ENCODE measurements around the gene RUNX1. TPM values are rescaled to one million over a fixed set of nuclear protein-coding genes. Genes with fewer than 3 reads are reported as not detected.

RUNX1 gene
- total and polyA plus RNA-seq, 2 of the 13 experiments (the other 11 are each of a cell fraction or from before 2014, with no cell fraction given): 5.4 to 6.4 TPM

- TF ChIP-seq USF2 (IDR thresholded peaks at IDR 0.05; ENCODE audit: low read depth, low read length): no peak
- no peak for TF ChIP-seq USF2 (CRISPR knock-in tag; IDR thresholded peaks at IDR 0.05; ENCODE audit: borderline replicate concordance)
Measured at GRCh38 chr21:35020436-35020835, 28.7 kb downstream of the RUNX1 start (continued).

DNA sequence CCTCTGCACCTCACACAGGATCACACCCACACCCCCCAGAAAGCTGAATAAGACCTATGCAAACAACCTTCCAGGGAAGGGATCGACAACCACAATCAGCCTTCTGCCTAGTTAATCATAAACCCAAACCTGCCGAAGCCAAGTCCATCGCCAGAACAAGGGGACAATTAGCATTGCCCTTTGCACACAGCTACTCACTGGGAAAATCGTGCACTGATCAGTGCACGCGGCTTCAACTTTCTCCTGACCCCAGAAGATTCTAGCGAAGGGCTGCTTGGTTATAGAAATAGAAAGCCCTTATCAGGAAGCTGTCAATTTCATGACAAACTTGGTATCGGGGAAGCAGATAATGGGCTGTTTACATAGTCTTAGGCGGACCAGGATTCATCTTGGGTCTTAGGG, 29.5 kb downstream of the RUNX1 start:
- POLR2A ChIA-PET: interaction anchor here (0.7 to 1.5 kb wide), 5 partner anchors 19 to 274 kb away, joined by 3 to 10 read pairs (median 3); no protein-coding TSS in a partner anchor
- intact Hi-C loops (cut with micrococcal nuclease; ENCODE audit: unreplicated experiment) (loop anchor here (10.0 kb wide), 1 partner anchor 55 kb away; no protein-coding TSS in a partner anchor), in situ Hi-C loops (cut with HindIII; ENCODE audit: extremely low pct_ligation_motif_present, low pct_unique_long_range_greater_than_20kb) (no loop called here)
- H3K79me2 ChIP-seq (ENCODE audit: insufficient read depth, low read length): no peaks in the 10 kb centered on the region
- DNase-seq (ENCODE audit: low spot score) (peak; percentile 94), FAIRE-seq (peak; percentile 100), ATAC-seq (peak; percentile 89)
- H3K4me2 ChIP-seq (ENCODE audit: low read depth, low read length): peak overlapping the region; percentile 58
- CTCF ChIA-PET (ENCODE audit: low intra/inter-chr PET ratio, low total read pairs): no interaction called here
- H4K20me1 ChIP-seq (ENCODE audit: insufficient read depth, low read length): no peaks in the 10 kb centered on the region
- H3K9me3 ChIP-seq (ENCODE audit: low read length): no peaks in the 10 kb centered on the region
- no peaks in the 10 kb centered on the region for H3K27me3 ChIP-seq (ENCODE audit: control insufficient read depth in 1 of 2, insufficient read depth in 2 of 2, low read length in 2 of 2)
- WGBS (ENCODE audit: low lambda C conversion rate): 1% methylated on average over 7 of the region's 9 CpGs
- no peak overlapping the region for H2AFZ ChIP-seq (ENCODE audit: low read length)
- H3K9ac ChIP-seq (ENCODE audit: insufficient read depth, low read depth, low read length): no peak overlapping the region; the same call in 1 of the 2 replicates
- H3K4me1 ChIP-seq (ENCODE audit: insufficient read depth, low read length): peaks cover 89% of the 10 kb centered on the region
- H3K36me3 ChIP-seq (replicated peaks in 1 of 2; ENCODE audit: control insufficient read depth in 1 of 2, insufficient read depth in 2 of 2, low read length in 2 of 2): no peaks in the 10 kb centered on the region
- peak overlapping the region; percentile 79 for H3K27ac ChIP-seq (ENCODE audit: extremely low read length, insufficient read depth, low read length)
- H3K4me3 ChIP-seq (replicated peaks in 1 of 3; ENCODE audit: insufficient read depth in 1 of 3, low read depth in 2 of 3, low read length in 3 of 3): peak overlapping the region in 1 of 3 experiments; percentile 36; a peak in 1 of 6 replicates
- no TSS peak for BruUV-seq (replicated peaks)
- TF ChIP-seq ZNF503 (CRISPR knock-in tag; IDR thresholded peaks at IDR 0.05): no peak
- peak; percentile 65; the same call in 1 of the 2 replicates for TF ChIP-seq ZMYM3 (CRISPR knock-in tag; IDR thresholded peaks at IDR 0.05)
- TF ChIP-seq HDAC2 (CRISPR knock-in tag; IDR thresholded peaks at IDR 0.05): peak; percentile 94
- TF ChIP-seq THYN1 (CRISPR knock-in tag; IDR thresholded peaks at IDR 0.05; ENCODE audit: borderline replicate concordance, low read depth): no peak
- peak; percentile 57; the same call in 1 of the 2 replicates for TF ChIP-seq ZNF788 (CRISPR knock-in tag; IDR thresholded peaks at IDR 0.05; ENCODE audit: borderline replicate concordance)
- no peak for TF ChIP-seq SIN3A (IDR thresholded peaks at IDR 0.05; ENCODE audit: borderline replicate concordance, low read depth, low read length)
- TF ChIP-seq SOX6 (IDR thresholded peaks at IDR 0.05): no peak
- peak; percentile 84 for TF ChIP-seq SOX6 (CRISPR knock-in tag; IDR thresholded peaks at IDR 0.05)
- no peak for TF ChIP-seq RFX5 (IDR thresholded peaks at IDR 0.05; ENCODE audit: low read depth, low read length)
- TF ChIP-seq SP5 (CRISPR knock-in tag; IDR thresholded peaks at IDR 0.05; ENCODE audit: borderline replicate concordance, low read depth): no peak
- 0 out of 2 replicates have a peak, but pooled peaks have one; percentile 19 for TF ChIP-seq ZBTB38 (CRISPR knock-in tag; IDR thresholded peaks at IDR 0.05)
- TF ChIP-seq ZNF234 (CRISPR knock-in tag; conservative IDR thresholded peaks at IDR 0.05): no peak
- no peak for TF ChIP-seq CEBPB (IDR thresholded peaks at IDR 0.05; ENCODE audit: borderline replicate concordance, low read depth, low read length)
- TF ChIP-seq HOXA7 (CRISPR knock-in tag; IDR thresholded peaks at IDR 0.05): no peak
- TF ChIP-seq, protein P1, sequence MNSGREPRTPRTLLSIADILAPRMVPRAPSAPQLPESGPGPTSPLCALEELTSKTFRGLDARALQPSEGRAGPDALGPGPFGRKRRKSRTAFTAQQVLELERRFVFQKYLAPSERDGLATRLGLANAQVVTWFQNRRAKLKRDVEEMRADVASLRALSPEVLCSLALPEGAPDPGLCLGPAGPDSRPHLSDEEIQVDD (CRISPR knock-in tag; IDR thresholded peaks at IDR 0.05; ENCODE audit: borderline replicate concordance): no peak
- no peak for TF ChIP-seq ZNF878 (CRISPR knock-in tag; IDR thresholded peaks at IDR 0.05)
- TF ChIP-seq ZNF7 (CRISPR knock-in tag; IDR thresholded peaks at IDR 0.05): no peak
- peak; percentile 54; the same call in 1 of the 2 replicates for TF ChIP-seq KLF6 (CRISPR knock-in tag; IDR thresholded peaks at IDR 0.05)
- TF ChIP-seq ZIK1 (CRISPR knock-in tag; IDR thresholded peaks at IDR 0.05; ENCODE audit: borderline replicate concordance, low read depth): no peak
- TF ChIP-seq KDM6A (CRISPR knock-in tag; IDR thresholded peaks at IDR 0.05; ENCODE audit: low read depth): peak; percentile 79

Measured in HepG2 (cell line).